Mesenchymal stem cell (in vitro differentiated cells and primary cell): ENCODE measurements around the gene SCN2B.

ENCODE experiments used
- DNase-seq: peaks from one replicate; pipeline ENCODE4 v3.0.0-alpha.2; 2013
- H2AFZ ChIP-seq: one replicate; pipeline ENCODE4 v1.6.1; 2013; ENCODE audit warnings: low read depth, mild to moderate bottlenecking, control low read depth, inconsistent platforms, low read length, moderate library complexity
- H2AK5ac ChIP-seq: 2 replicates; pipeline ENCODE4 v1.6.1; 2013; ENCODE audit warnings: low read length, moderate library complexity, mild to moderate bottlenecking, inconsistent platforms; ENCODE audit not compliant: severe bottlenecking
- H2BK120ac ChIP-seq: one replicate; pipeline ENCODE4 v1.6.1; 2013; ENCODE audit warnings: low read depth, mild to moderate bottlenecking, inconsistent platforms, low read length, moderate library complexity
- H2BK12ac ChIP-seq, 2 experiments: one replicate each; pipeline ENCODE4 v1.6.1; 2013; ENCODE audit warnings: inconsistent platforms in 2 of 2, low read length in 2 of 2, mild to moderate bottlenecking in 2 of 2, moderate library complexity in 2 of 2, control low read depth in 1 of 2
- H2BK15ac ChIP-seq: one replicate; pipeline ENCODE4 v1.6.1; 2013; ENCODE audit warnings: mild to moderate bottlenecking, low read depth, inconsistent platforms; ENCODE audit not compliant: poor library complexity, severe bottlenecking
- H2BK5ac ChIP-seq: 2 replicates; pipeline ENCODE4 v1.6.1; 2013; ENCODE audit warnings: low read depth, mild to moderate bottlenecking, low read length, control low read depth, inconsistent platforms; ENCODE audit not compliant: poor library complexity, severe bottlenecking
- H3K14ac ChIP-seq, 2 experiments: one replicate each; pipeline ENCODE4 v1.6.1; 2013; ENCODE audit warnings: inconsistent platforms in 2 of 2, low read length in 2 of 2, control low read depth in 1 of 2, mild to moderate bottlenecking in 1 of 2, moderate library complexity in 1 of 2
- H3K18ac ChIP-seq, 2 experiments: one replicate each; pipeline ENCODE4 v1.6.1; 2013; ENCODE audit warnings: inconsistent platforms in 2 of 2, low read length in 2 of 2, control low read depth in 1 of 2, low read depth in 1 of 2, mild to moderate bottlenecking in 1 of 2
- H3K23ac ChIP-seq, 2 experiments: one replicate each; pipeline ENCODE4 v1.6.1; 2013; ENCODE audit warnings: inconsistent platforms in 2 of 2, low read length in 2 of 2, mild to moderate bottlenecking in 2 of 2, moderate library complexity in 2 of 2, control low read depth in 1 of 2
- H3K27ac ChIP-seq: 2 replicates; pipeline ENCODE4 v1.5.1; 2013; ENCODE audit warnings: mild to moderate bottlenecking, moderate library complexity, low read length, control low read depth, inconsistent platforms; ENCODE audit not compliant: poor library complexity, severe bottlenecking
- H3K27me3 ChIP-seq, 2 experiments: 2 replicates each; pipeline versions ENCODE4 v1.6.1 to v1.7.0; 2013; ENCODE audit warnings: low read length in 2 of 2, mild to moderate bottlenecking in 2 of 2, moderate library complexity in 2 of 2, control low read depth in 1 of 2, inconsistent platforms in 1 of 2; ENCODE audit not compliant: control insufficient read depth in 1 of 2, insufficient read depth in 1 of 2
- H3K36me3 ChIP-seq, 2 experiments: 2 replicates each; pipeline versions ENCODE4 v1.6.1 to v1.7.0; 2013; ENCODE audit warnings: low read length in 2 of 2, control low read depth in 1 of 2, inconsistent platforms in 1 of 2, low read depth in 1 of 2, mild to moderate bottlenecking in 1 of 2; ENCODE audit not compliant: insufficient read depth in 2 of 2, control insufficient read depth in 1 of 2
- H3K4ac ChIP-seq, 2 experiments: one replicate each; pipeline ENCODE4 v1.6.1; 2013; ENCODE audit warnings: inconsistent platforms in 2 of 2, low read length in 2 of 2, mild to moderate bottlenecking in 2 of 2, moderate library complexity in 2 of 2, control low read depth in 1 of 2, low read depth in 1 of 2
- H3K4me1 ChIP-seq: 2 replicates; pipeline ENCODE4 v1.6.1; 2013; ENCODE audit warnings: low read depth, low read length, control low read depth; ENCODE audit not compliant: control insufficient read depth, insufficient read depth
- H3K4me2 ChIP-seq: 2 replicates; pipeline ENCODE4 v1.6.1; 2013; ENCODE audit warnings: low read length, mild to moderate bottlenecking, inconsistent platforms; ENCODE audit not compliant: poor library complexity, severe bottlenecking
- H3K4me3 ChIP-seq, 2 experiments: 2 replicates each; pipeline versions ENCODE4 v1.5.1 to v1.7.0; 2013; ENCODE audit warnings: low read length in 2 of 2, mild to moderate bottlenecking in 2 of 2, control low read depth in 1 of 2, low read depth in 1 of 2; ENCODE audit not compliant: insufficient read depth in 1 of 2
- H3K79me1 ChIP-seq: replicated peaks from 2 replicates; pipeline ENCODE4 v1.6.1; 2013; ENCODE audit warnings: mild to moderate bottlenecking, control low read depth, low read length, inconsistent platforms; ENCODE audit not compliant: poor library complexity, severe bottlenecking
- H3K9ac ChIP-seq: 2 replicates; pipeline ENCODE4 v1.7.0; 2013; ENCODE audit warnings: mild to moderate bottlenecking, low read length, moderate library complexity
- H3K9me3 ChIP-seq: 2 replicates; pipeline ENCODE4 v1.7.0; 2013; ENCODE audit warnings: mild to moderate bottlenecking, low read length; ENCODE audit not compliant: control insufficient read depth
- H4K8ac ChIP-seq: one replicate; pipeline ENCODE4 v1.6.1; 2013; ENCODE audit warnings: inconsistent platforms, mild to moderate bottlenecking, low read length, moderate library complexity
- H4K91ac ChIP-seq: one replicate; pipeline ENCODE4 v1.6.1; 2013; ENCODE audit warnings: mild to moderate bottlenecking, low read length, inconsistent platforms
- WGBS: methylation state at CpG from one replicate; pipeline ENCODE4 v1.1.7; 2013; ENCODE audit warnings: mixed read lengths; 5-methylcytosine and 5-hydroxymethylcytosine counted together

The SCN2B gene

DNA sequence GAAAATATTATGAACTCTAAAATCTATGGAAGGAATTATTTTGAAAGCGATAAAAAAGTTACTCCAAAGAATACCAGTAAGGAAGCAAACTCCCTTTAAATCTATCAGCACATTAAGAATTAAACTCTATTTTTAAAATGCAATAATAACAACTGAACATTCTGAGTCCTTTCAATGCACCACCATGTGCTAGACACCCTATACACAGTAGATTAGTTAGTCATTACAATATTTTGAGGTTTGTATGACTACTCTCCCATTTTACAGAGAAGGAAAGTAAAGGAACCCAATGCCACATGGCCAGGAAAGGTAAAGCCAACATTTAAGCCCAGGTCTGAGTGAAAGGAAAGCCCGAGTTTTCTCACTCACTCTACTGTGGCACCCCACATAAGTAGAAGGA is 30.6 kb upstream of the SCN2B start:
- no peak overlapping the region for H3K4me3 ChIP-seq
- no peak overlapping the region for H2BK15ac ChIP-seq
- H3K23ac ChIP-seq = no peak overlapping the region
- no peak overlapping the region for H4K8ac ChIP-seq
- H2BK5ac ChIP-seq = no peak overlapping the region
- DNase-seq = no peak
- no peak overlapping the region for H2AFZ ChIP-seq
- no peaks in the 10 kb centered on the region for H3K4me1 ChIP-seq
- H3K79me1 ChIP-seq = no peaks in the 10 kb centered on the region
- H3K18ac ChIP-seq = no peak overlapping the region
- no peak overlapping the region for H3K4me2 ChIP-seq
- no peak overlapping the region for H3K4ac ChIP-seq
- 83% methylated on average over 1 of the region's 2 CpGs for WGBS
- H3K36me3 ChIP-seq = no peaks in the 10 kb centered on the region
- H2AK5ac ChIP-seq = no peak overlapping the region
- H4K91ac ChIP-seq = no peak overlapping the region
- H2BK12ac ChIP-seq = no peak overlapping the region
- H3K9me3 ChIP-seq = no peaks in the 10 kb centered on the region
- H3K27me3 ChIP-seq = peaks cover 72 to 84% of the 10 kb centered on the region in 2 experiments
- no peak overlapping the region for H3K27ac ChIP-seq
- no peak overlapping the region for H3K9ac ChIP-seq
- H3K14ac ChIP-seq = no peak overlapping the region
- no peak overlapping the region for H2BK120ac ChIP-seq

GRCh38 chr11:118206391-118207031 is 30.1 kb upstream of the SCN2B start:
- H4K91ac ChIP-seq = no peak overlapping the region
- no peak overlapping the region for H2BK15ac ChIP-seq
- H3K18ac ChIP-seq = no peak overlapping the region
- no peak overlapping the region for H2AFZ ChIP-seq
- no peak overlapping the region for H3K14ac ChIP-seq
- H2BK5ac ChIP-seq = no peak overlapping the region
- H3K79me1 ChIP-seq = no peaks in the 10 kb centered on the region
- H3K4me3 ChIP-seq = no peak overlapping the region
- WGBS = 20% methylated on average over 1 of the region's 1 CpG
- no peak overlapping the region for H2BK12ac ChIP-seq
- H3K4me1 ChIP-seq = no peaks in the 10 kb centered on the region
- H3K27me3 ChIP-seq = peaks cover 73 to 84% of the 10 kb centered on the region in 2 experiments
- no peaks in the 10 kb centered on the region for H3K9me3 ChIP-seq
- no peaks in the 10 kb centered on the region for H3K36me3 ChIP-seq
- no peak overlapping the region for H3K4me2 ChIP-seq
- no peak overlapping the region for H2AK5ac ChIP-seq
- no peak overlapping the region for H3K23ac ChIP-seq
- no peak overlapping the region for H3K27ac ChIP-seq
- no peak overlapping the region for H4K8ac ChIP-seq
- H2BK120ac ChIP-seq = no peak overlapping the region
- no peak overlapping the region for H3K4ac ChIP-seq
- no peak overlapping the region for H3K9ac ChIP-seq
- peak; percentile 6 for DNase-seq

GRCh38 chr11:118205606-118206378 is 29.4 kb upstream of the SCN2B start:
- Histone ChIP-seq H3K14ac (no peak overlapping the region), H4K8ac (no peak overlapping the region), H3K27me3 (peaks cover 68 to 83% of the 10 kb centered on the region in 2 experiments), H3K4me2 (no peak overlapping the region), H3K79me1 (no peaks in the 10 kb centered on the region), H4K91ac (no peak overlapping the region), H3K9me3 (no peaks in the 10 kb centered on the region), H2BK5ac (no peak overlapping the region), H2BK12ac (no peak overlapping the region), H2AFZ (no peak overlapping the region), H3K18ac (no peak overlapping the region), H3K27ac (no peak overlapping the region), H3K36me3 (no peaks in the 10 kb centered on the region), H3K4me1 (no peaks in the 10 kb centered on the region), H2BK120ac (no peak overlapping the region), H3K9ac (no peak overlapping the region), H3K4me3 (no peak overlapping the region), H3K23ac (no peak overlapping the region), H2AK5ac (no peak overlapping the region), H3K4ac (no peak overlapping the region), H2BK15ac (no peak overlapping the region)
- WGBS = 88% methylated on average over 8 of the region's 9 CpGs
- no peak for DNase-seq

GRCh38 chr11:118202599-118203422 is 26.4 kb upstream of the SCN2B start:
- no peak overlapping the region for H2AFZ ChIP-seq
- no peak overlapping the region for H4K8ac ChIP-seq
- no peaks in the 10 kb centered on the region for H3K36me3 ChIP-seq
- H2BK12ac ChIP-seq = no peak overlapping the region
- WGBS = 77% methylated on average over 7 of the region's 7 CpGs
- peaks cover 48 to 56% of the 10 kb centered on the region in 2 experiments for H3K27me3 ChIP-seq
- H3K23ac ChIP-seq = no peak overlapping the region
- H3K14ac ChIP-seq = no peak overlapping the region
- H2BK120ac ChIP-seq = no peak overlapping the region
- H3K4me1 ChIP-seq = no peaks in the 10 kb centered on the region
- no peak overlapping the region for H3K4me2 ChIP-seq
- H2BK15ac ChIP-seq = no peak overlapping the region
- no peak for DNase-seq
- H3K27ac ChIP-seq = no peak overlapping the region
- no peak overlapping the region for H4K91ac ChIP-seq
- H3K9me3 ChIP-seq = no peaks in the 10 kb centered on the region
- H2AK5ac ChIP-seq = no peak overlapping the region
- no peak overlapping the region for H3K18ac ChIP-seq
- no peak overlapping the region for H3K4me3 ChIP-seq
- no peak overlapping the region for H3K9ac ChIP-seq
- H2BK5ac ChIP-seq = no peak overlapping the region
- H3K79me1 ChIP-seq = no peaks in the 10 kb centered on the region
- H3K4ac ChIP-seq = no peak overlapping the region
